NOMO-1 (cell line): ENCODE data around the gene ASCL5.

Experiments used
- DNase-seq, 2 experiments: peaks; one replicate each; lab custom pipeline; 2025; ENCODE audit not compliant: unreplicated experiment in 2 of 2; lab: John Stamatoyannopoulos, UW

The ASCL5 gene

GRCh38 chr1:201111672-201112071 is 15.3 kb downstream of the ASCL5 start:
- no peak for DNase-seq

GRCh38 chr1:201111156-201111555 is 15.8 kb downstream of the ASCL5 start:
- DNase-seq: no peak

- DNase-seq: no peak
Measured at GRCh38 chr1:201110616-201111015, 16.4 kb downstream of the ASCL5 start.

- DNase-seq: no peak
Measured at GRCh38 chr1:201110138-201110537, 16.8 kb downstream of the ASCL5 start.

- DNase-seq: no peak
Measured at GRCh38 chr1:201109651-201110050, 17.3 kb downstream of the ASCL5 start.

GRCh38 chr1:201108614-201109013 is 18.4 kb downstream of the ASCL5 start:
- DNase-seq: no peak

- no peak for DNase-seq
Measured at GRCh38 chr1:201105688-201106087, 21.3 kb downstream of the ASCL5 start.

- DNase-seq: no peak
Measured at GRCh38 chr1:201104141-201104540, 22.8 kb downstream of the ASCL5 start.

- DNase-seq: no peak
Measured at GRCh38 chr1:201103666-201104065, 23.3 kb downstream of the ASCL5 start.

GRCh38 chr1:201100169-201100930 is 26.6 kb downstream of the ASCL5 start:
- no peak for DNase-seq

- DNase-seq: no peak
Measured at GRCh38 chr1:201098992-201099677, 27.8 kb downstream of the ASCL5 start.

- no peak for DNase-seq
Measured at GRCh38 chr1:201096977-201097856, 29.8 kb downstream of the ASCL5 start.

GRCh38 chr1:201096041-201096461 is 30.9 kb downstream of the ASCL5 start:
- no peak for DNase-seq

- no peak for DNase-seq
Measured at GRCh38 chr1:201095581-201095980, 31.4 kb downstream of the ASCL5 start.

GRCh38 chr1:201094832-201095231 is 32.2 kb downstream of the ASCL5 start:
- no peak for DNase-seq

- DNase-seq: no peak
Measured at GRCh38 chr1:201093962-201094361, 33.0 kb downstream of the ASCL5 start.

GRCh38 chr1:201093561-201093960 is 33.4 kb downstream of the ASCL5 start:
- no peak for DNase-seq

GRCh38 chr1:201092738-201093137 is 34.2 kb downstream of the ASCL5 start:
- DNase-seq: no peak

GRCh38 chr1:201091256-201091655 is 35.7 kb downstream of the ASCL5 start:
- DNase-seq: no peak

GRCh38 chr1:201090541-201090940 is 36.4 kb downstream of the ASCL5 start:
- no peak for DNase-seq

- DNase-seq: no peak
Measured at GRCh38 chr1:201089596-201089995, 37.4 kb downstream of the ASCL5 start.
